Spleen (tissue), 11 donors: ENCODE data around the gene BTBD16. TPM values are rescaled to one million over a fixed set of nuclear protein-coding genes. Genes with fewer than 3 reads are reported as not detected.

ENCODE experiments used
- DNase-seq: peaks from one replicate; pipeline ENCODE4 v3.0.0-alpha.2; 2020
- H3K27ac ChIP-seq, 8 donors: fragments of 200-600 bp; sonication (generic) in 7 of 8; 1 replicate in 4 of 8; 2 replicates in 4 of 8; pipeline versions ENCODE4 v1.5.0 to v1.8.0; 2016 to 2021; ENCODE audit warnings: inconsistent platforms in 4 of 8, mild to moderate bottlenecking in 4 of 8, moderate library complexity in 1 of 8
- H3K27me3 ChIP-seq, 7 donors: fragments of 200-600 bp; sonication (generic) in 6 of 7; replicated peaks in 1 of 7; 1 replicate in 4 of 7; 2 replicates in 3 of 7; pipeline versions ENCODE4 v1.5.0 to v1.8.0; 2016 to 2021; ENCODE audit warnings: inconsistent platforms in 3 of 7, mild to moderate bottlenecking in 1 of 7
- H3K36me3 ChIP-seq, 6 donors: fragments of 200-600 bp; sonication (generic) in 5 of 6; 1 replicate in 4 of 6; 2 replicates in 2 of 6; pipeline versions ENCODE4 v1.5.0 to v1.8.0; 2016 to 2021; ENCODE audit warnings: inconsistent platforms in 2 of 6
- H3K4me1 ChIP-seq, 6 donors: fragments of 200-600 bp; sonication (generic) in 5 of 6; 1 replicate in 3 of 6; 2 replicates in 3 of 6; pipeline versions ENCODE4 v1.5.0 to v1.8.0; 2016 to 2021; ENCODE audit warnings: inconsistent platforms in 3 of 6
- H3K4me3 ChIP-seq, 8 donors: fragments of 200-600 bp; sonication (generic) in 7 of 8; 1 replicate in 4 of 8; 2 replicates in 4 of 8; pipeline versions ENCODE4 v1.5.0 to v1.8.0; 2016 to 2021; ENCODE audit warnings: inconsistent platforms in 4 of 8, mild to moderate bottlenecking in 4 of 8, moderate library complexity in 2 of 8
- H3K9me3 ChIP-seq, 8 donors: fragments of 200-600 bp; sonication (generic) in 7 of 8; 1 replicate in 4 of 8; 2 replicates in 4 of 8; pipeline versions ENCODE4 v1.5.0 to v1.8.0; 2016 to 2021; ENCODE audit warnings: inconsistent platforms in 4 of 8
- POLR2A ChIP-seq, 3 donors: fragments of 450-650 bp; IDR thresholded peaks; one replicate each; pipeline ENCODE4 v1.5.1; 2017; ENCODE audit warnings: antibody characterized with exemption in 3 of 3, mild to moderate bottlenecking in 1 of 3
- POLR2AphosphoS5 ChIP-seq, 3 donors: sonication (generic); formaldehyde crosslinking; IDR thresholded peaks; one replicate each; pipeline ENCODE4 v1.5.1; 2017; ENCODE audit warnings: antibody characterized with exemption in 3 of 3
- WGBS, 5 donors: extraction: QIAGEN DNeasy Blood & Tissue Kit in 3 of 5; methylation state at CpG; one replicate each; pipeline versions ENCODE4 v1.1.5 to v1.1.7; 2013 to 2018; 5-methylcytosine and 5-hydroxymethylcytosine counted together
- intact Hi-C: fragments of 100-400 bp; cut with DNase I; formaldehyde crosslinking; loops from one replicate; pipeline ENCODE4 v1.15.0; 2023; ENCODE audit warnings: low total_unique reads
- polyA plus RNA-seq, 3 donors: library from polyadenylated mRNA; stranded (reverse); fragments of 200-250 nt; gene quantifications; one replicate each; pipeline ENCODE4 v1.2.1, GENCODE V29; 2013
- small RNA-seq, 4 donors: library from RNA; depleted of rRNA; stranded (forward); fragments of <200 nt; gene quantifications; one replicate each; pipeline ENCODE3, GENCODE V24; 2016
- total RNA-seq, 7 donors: library from RNA; depleted of rRNA in 3 of 7; stranded (reverse); fragments of >200 nt in 3 of 7; fragmentation: NEBNext Ultra II Directional in 4 of 7; extraction: Animal tissue kit (Norgen Biotek cat#: 25700) in 4 of 7; gene quantifications; one replicate each; pipeline versions ENCODE4 v1.1.0 to v1.2.1, GENCODE V29; 2016 to 2021
- TF ChIP-seq, protein P1 (sequence below), 11 experiments: fragments of 200-600 bp in 7 of 11; fragments of 450-650 bp in 4 of 11; sonication (generic) in 4 of 11; IDR thresholded peaks in 8 of 11; conservative IDR thresholded peaks in 3 of 11; 1 replicate in 7 of 11; 2 replicates in 4 of 11; pipeline versions ENCODE4 v1.4.0 to v1.8.0; 2016 to 2021; ENCODE audit warnings: antibody characterized with exemption in 11 of 11, inconsistent platforms in 4 of 11, mild to moderate bottlenecking in 1 of 11
- donor health status: healthy with polysubstance abuse.
- donor health status: DM: no; HTN: no; CAD: no; lungs with moderate emphysema.
- donor health status: DM: no; HTN: no; CAD: no.
- donor health status: Bipolar disorder and iron deficiency.
- donor health status: healthy.
- donor health status: DM: no; HTN: no; CAD: no.
- donor health status: DM: yes; HTN: yes; CAD: no.

The BTBD16 gene
- total and polyA plus RNA-seq, 10 donors, result 0.04 to 0.10 TPM; not detected in 8

DNA sequence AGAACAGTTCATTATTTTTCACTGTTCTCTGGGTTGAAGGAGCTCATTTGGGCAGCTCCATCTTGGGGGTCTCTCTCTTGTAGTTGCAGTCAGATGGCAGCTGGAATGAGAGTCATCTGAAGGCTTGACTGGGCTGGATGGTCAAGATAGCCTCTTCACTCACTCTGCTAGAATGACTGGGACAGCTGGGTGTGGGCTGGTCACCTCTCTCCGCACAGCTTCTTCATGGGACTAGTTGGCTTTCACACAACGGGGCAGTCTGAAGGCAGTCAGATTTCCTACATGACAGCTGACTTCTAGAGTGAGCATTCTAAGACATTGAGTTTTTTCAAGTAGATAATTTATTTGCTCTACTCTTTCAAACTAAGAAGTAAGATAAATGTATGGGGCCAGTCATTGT, 116.5 kb downstream of the BTBD16 start:
- intact Hi-C loops, result no loop called here
- WGBS, 5 donors, result 86 to 100% (median 94%) methylated on average over 2 of the region's 2 CpGs
- H3K4me1 ChIP-seq, result peaks cover 0 to 30% (median 5%) of the 10 kb centered on the region in 6 donors
- H3K36me3 ChIP-seq, result peaks cover 0 to 6% (median 0%) of the 10 kb centered on the region in 6 donors
- H3K9me3 ChIP-seq, result no peaks in the 10 kb centered on the region
- H3K27me3 ChIP-seq, result no peaks in the 10 kb centered on the region
- no peak overlapping the region for H3K4me3 ChIP-seq
- no peak overlapping the region for H3K27ac ChIP-seq
- no peak for DNase-seq
- no peak for TF ChIP-seq POLR2AphosphoS5 (IDR thresholded peaks at IDR 0.05)
- TF ChIP-seq, protein P1, sequence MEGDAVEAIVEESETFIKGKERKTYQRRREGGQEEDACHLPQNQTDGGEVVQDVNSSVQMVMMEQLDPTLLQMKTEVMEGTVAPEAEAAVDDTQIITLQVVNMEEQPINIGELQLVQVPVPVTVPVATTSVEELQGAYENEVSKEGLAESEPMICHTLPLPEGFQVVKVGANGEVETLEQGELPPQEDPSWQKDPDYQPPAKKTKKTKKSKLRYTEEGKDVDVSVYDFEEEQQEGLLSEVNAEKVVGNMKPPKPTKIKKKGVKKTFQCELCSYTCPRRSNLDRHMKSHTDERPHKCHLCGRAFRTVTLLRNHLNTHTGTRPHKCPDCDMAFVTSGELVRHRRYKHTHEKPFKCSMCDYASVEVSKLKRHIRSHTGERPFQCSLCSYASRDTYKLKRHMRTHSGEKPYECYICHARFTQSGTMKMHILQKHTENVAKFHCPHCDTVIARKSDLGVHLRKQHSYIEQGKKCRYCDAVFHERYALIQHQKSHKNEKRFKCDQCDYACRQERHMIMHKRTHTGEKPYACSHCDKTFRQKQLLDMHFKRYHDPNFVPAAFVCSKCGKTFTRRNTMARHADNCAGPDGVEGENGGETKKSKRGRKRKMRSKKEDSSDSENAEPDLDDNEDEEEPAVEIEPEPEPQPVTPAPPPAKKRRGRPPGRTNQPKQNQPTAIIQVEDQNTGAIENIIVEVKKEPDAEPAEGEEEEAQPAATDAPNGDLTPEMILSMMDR (IDR thresholded peaks at IDR 0.05 in 8 of 11, conservative IDR thresholded peaks at IDR 0.05 in 3 of 11), result no peak
- no peak for TF ChIP-seq POLR2A (IDR thresholded peaks at IDR 0.05)

Small RNAs within 50 kb of the gene (small RNA-seq; reads per million reads assigned to genes)
- 0 reads per million in 4 donors for gene RNU6-728P

Other genes starting within 250 kb of the BTBD16 start
- 10 to 100 TPM; 19.3 to 31.1 (median 24.1) TPM for gene PLEKHA1, start 103.4 kb downstream of the BTBD16 start, total RNA-seq
- gene PLEKHA1, start 103.4 kb downstream of the BTBD16 start, polyA plus RNA-seq, result 10 to 100 TPM in 1 of 3 donors, 1 to 10 TPM in 2; 7.9 to 10.6 (median 9.3) TPM
- not detected for gene ARMS2, start 183.4 kb downstream of the BTBD16 start, total RNA-seq
- gene ARMS2, start 183.4 kb downstream of the BTBD16 start, polyA plus RNA-seq, result not detected
- 10 to 100 TPM; 26.4 to 63.7 (median 42.7) TPM for gene HTRA1, start 190.3 kb downstream of the BTBD16 start, total RNA-seq
- 10 to 100 TPM; 18.3 to 32.0 (median 31.4) TPM for gene HTRA1, start 190.3 kb downstream of the BTBD16 start, polyA plus RNA-seq